Measurements from ENCODE around the gene STARD7. TPM values are rescaled to one million over a fixed set of nuclear protein-coding genes. Genes with fewer than 3 reads are reported as not detected.
"Not testable (repeated sequence)": the region's sequence is repeated elsewhere in the genome, so short reads cannot be mapped to it uniquely, and the experiment has no call there.

Gene STARD7, protein sequence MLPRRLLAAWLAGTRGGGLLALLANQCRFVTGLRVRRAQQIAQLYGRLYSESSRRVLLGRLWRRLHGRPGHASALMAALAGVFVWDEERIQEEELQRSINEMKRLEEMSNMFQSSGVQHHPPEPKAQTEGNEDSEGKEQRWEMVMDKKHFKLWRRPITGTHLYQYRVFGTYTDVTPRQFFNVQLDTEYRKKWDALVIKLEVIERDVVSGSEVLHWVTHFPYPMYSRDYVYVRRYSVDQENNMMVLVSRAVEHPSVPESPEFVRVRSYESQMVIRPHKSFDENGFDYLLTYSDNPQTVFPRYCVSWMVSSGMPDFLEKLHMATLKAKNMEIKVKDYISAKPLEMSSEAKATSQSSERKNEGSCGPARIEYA
- 93.9 TPM for polyA plus RNA-seq (2013, experiment 1 of 2)
- 92.1 TPM for polyA plus RNA-seq (2013, experiment 2 of 2)

DNA sequence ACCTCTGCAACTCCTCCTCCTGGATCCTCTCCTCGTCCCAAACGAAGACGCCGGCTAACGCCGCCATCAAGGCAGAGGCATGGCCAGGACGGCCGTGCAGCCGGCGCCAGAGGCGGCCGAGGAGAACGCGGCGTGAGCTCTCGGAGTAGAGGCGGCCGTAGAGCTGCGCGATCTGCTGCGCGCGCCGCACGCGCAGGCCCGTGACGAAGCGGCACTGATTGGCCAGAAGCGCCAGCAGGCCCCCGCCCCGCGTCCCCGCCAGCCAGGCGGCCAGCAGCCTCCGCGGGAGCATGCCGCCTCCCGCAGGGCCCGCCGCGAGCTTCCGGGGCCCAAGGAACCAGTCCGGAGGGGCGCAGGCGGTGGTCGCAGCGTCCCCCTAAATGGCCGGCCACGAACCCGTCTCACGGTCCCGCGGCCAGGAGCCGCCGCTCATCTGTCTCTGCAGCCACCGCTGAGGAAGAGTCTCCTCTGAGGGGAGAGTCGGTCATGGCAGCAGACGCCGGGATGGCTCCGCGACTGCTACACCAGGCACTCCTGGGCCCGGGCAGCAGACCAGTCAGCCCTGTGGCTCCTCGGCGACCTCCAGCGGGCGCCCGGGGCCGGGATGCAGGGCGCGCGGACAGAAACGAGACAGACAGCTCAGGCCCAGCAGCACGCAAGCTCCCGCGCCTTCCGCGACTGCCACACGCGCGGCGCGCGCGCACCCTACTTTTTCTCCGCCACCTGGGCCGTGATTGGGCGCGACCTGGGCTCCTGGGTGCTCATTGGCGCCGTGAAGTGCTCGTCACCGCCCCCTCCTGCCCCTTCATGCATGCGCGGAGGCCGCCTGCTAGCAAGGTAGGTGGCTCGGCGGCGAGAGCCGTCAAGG is at the start of gene STARD7:
STARD7 (minus strand) TSS at position 685 of the 868 bp plus-strand sequence; CDS start at position 292, 393 bp downstream.
- H3K27ac ChIP-seq (ENCODE audit: low read depth, low read length), result peak within 1 kb of the TSS; percentile 95
- H3K4me1 ChIP-seq (ENCODE audit: control insufficient read depth, low read depth, low read length), result peaks cover 2% of the 10 kb centered on the region
- no peaks in the 10 kb centered on the region for H3K27me3 ChIP-seq (ENCODE audit: insufficient read depth, low read length, poor library complexity)

DNA sequence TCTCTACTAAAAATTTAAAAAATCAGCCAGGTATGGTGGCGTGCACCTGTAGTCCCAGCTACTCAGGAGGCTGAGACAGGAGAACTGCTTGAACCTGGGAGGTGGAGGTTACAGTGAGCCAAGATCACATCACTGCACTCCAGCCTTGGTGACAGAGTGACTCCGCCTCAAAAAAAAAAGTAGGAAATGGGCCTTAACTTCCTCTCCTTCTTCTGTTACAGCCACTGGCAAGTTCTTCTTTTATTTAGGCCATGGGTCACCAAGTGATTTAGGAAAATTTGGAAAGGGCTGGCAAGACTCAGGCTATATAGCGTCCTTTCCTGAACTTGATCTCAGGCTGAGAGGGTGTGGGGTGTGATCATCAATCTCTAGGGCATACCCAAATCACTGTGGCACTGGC is 49.1 kb upstream of the STARD7 start:
- H3K79me2 ChIP-seq (ENCODE audit: control insufficient read depth, insufficient read depth, low read length); H3K36me3 ChIP-seq (ENCODE audit: control insufficient read depth, insufficient read depth, low read length); H2BK15ac ChIP-seq (replicated peaks; ENCODE audit: low read depth); H3K4ac ChIP-seq (ENCODE audit: low read depth, low read length); DNase-seq; H2BK120ac ChIP-seq (ENCODE audit: low read depth, low read length); H2BK5ac ChIP-seq (ENCODE audit: low read length); H3K23ac ChIP-seq (ENCODE audit: low read length); H3K4me2 ChIP-seq (ENCODE audit: low read length); H2AK5ac ChIP-seq (ENCODE audit: low read length); H4K8ac ChIP-seq (ENCODE audit: low read depth, low read length); H3K9ac ChIP-seq (ENCODE audit: low read length); H3K18ac ChIP-seq (ENCODE audit: low read length); H3K56ac ChIP-seq (ENCODE audit: low read length); H3K27ac ChIP-seq (ENCODE audit: low read depth, low read length); H3K4me1 ChIP-seq (ENCODE audit: control insufficient read depth, low read depth, low read length); H4K5ac ChIP-seq (ENCODE audit: low read length); H3K27me3 ChIP-seq (ENCODE audit: insufficient read depth, low read length, poor library complexity); H3K4me3 ChIP-seq (ENCODE audit: low read length): not testable (repeated sequence)
- WGBS (ENCODE audit: extremely low coverage, insufficient coverage, low lambda C conversion rate), result no CpG with 5 or more reads among the region's 3 CpGs
- H3K79me1 ChIP-seq (ENCODE audit: low read length), result peaks cover 10% of the 10 kb centered on the region

More for the DNA sequence above, at the start of gene STARD7:
- no peak within 1 kb of the TSS for H2BK15ac ChIP-seq (replicated peaks; ENCODE audit: low read depth)
- peak within 1 kb of the TSS; percentile 92 for H3K9ac ChIP-seq (ENCODE audit: low read length)
- H3K79me1 ChIP-seq (ENCODE audit: low read length), result peaks cover 5% of the 10 kb centered on the region
- H3K79me2 ChIP-seq (ENCODE audit: control insufficient read depth, insufficient read depth, low read length), result peaks cover 43% of the 10 kb centered on the region
- peak within 1 kb of the TSS; percentile 46 for H2AK5ac ChIP-seq (ENCODE audit: low read length)
- H3K4ac ChIP-seq (ENCODE audit: low read depth, low read length), result peak within 1 kb of the TSS; percentile 27
- H3K4me2 ChIP-seq (ENCODE audit: low read length), result peak within 1 kb of the TSS; percentile 47
- peak within 1 kb of the TSS; percentile 80 for H2BK5ac ChIP-seq (ENCODE audit: low read length)
- peak within 1 kb of the TSS; percentile 84 for H3K18ac ChIP-seq (ENCODE audit: low read length)
- H3K56ac ChIP-seq (ENCODE audit: low read length), result peak within 1 kb of the TSS; percentile 98
- no peak within 1 kb of the TSS for H4K8ac ChIP-seq (ENCODE audit: low read depth, low read length)
- no peak within 1 kb of the TSS for H2BK120ac ChIP-seq (ENCODE audit: low read depth, low read length)
- no peak within 1 kb of the TSS for H3K23ac ChIP-seq (ENCODE audit: low read length)
- no CpG with 5 or more reads among the region's 100 CpGs for WGBS (ENCODE audit: extremely low coverage, insufficient coverage, low lambda C conversion rate)
- H3K36me3 ChIP-seq (ENCODE audit: control insufficient read depth, insufficient read depth, low read length), result no peaks in the 10 kb centered on the region
- DNase-seq, result peak; percentile 99
- H3K4me3 ChIP-seq (ENCODE audit: low read length), result peak within 1 kb of the TSS; percentile 88
- peak within 1 kb of the TSS; percentile 78 for H4K5ac ChIP-seq (ENCODE audit: low read length)

DNA sequence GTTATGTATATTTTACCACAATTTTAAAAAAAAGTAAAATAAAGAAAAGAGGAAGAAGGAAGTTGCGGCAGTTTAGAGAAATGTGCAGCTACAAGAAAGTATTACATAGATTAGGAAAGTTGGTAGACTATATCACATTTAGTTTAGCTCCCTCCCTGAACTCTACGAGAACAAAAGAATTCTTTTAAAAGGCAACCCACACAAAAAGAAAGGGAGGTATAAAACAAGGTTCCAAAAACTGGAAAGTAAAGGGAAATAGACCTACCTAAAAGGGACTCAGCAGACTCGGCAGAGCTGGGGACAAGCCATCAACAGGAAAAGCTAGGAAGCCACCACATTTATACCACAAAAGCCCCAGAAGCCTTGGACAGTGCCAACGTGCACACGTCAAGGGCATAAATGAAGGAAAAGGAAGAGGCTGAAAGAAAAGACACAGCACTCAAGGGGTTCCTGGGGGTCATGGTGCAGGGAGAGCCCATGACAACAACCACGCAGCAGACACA is 48.0 kb upstream of the STARD7 start:
- Histone ChIP-seq H3K79me1 (ENCODE audit: low read length) (peaks cover 10% of the 10 kb centered on the region), H4K8ac (ENCODE audit: low read depth, low read length) (no peak overlapping the region), H3K9ac (ENCODE audit: low read length) (no peak overlapping the region), H2AK5ac (ENCODE audit: low read length) (no peak overlapping the region), H3K4me3 (ENCODE audit: low read length) (no peak overlapping the region), H3K27ac (ENCODE audit: low read depth, low read length) (no peak overlapping the region), H3K36me3 (ENCODE audit: control insufficient read depth, insufficient read depth, low read length) (peaks cover 3% of the 10 kb centered on the region), H3K4me2 (ENCODE audit: low read length) (no peak overlapping the region), H3K79me2 (ENCODE audit: control insufficient read depth, insufficient read depth, low read length) (peaks cover 1% of the 10 kb centered on the region), H3K4me1 (ENCODE audit: control insufficient read depth, low read depth, low read length) (no peaks in the 10 kb centered on the region), H2BK15ac (replicated peaks; ENCODE audit: low read depth) (no peak overlapping the region), H3K4ac (ENCODE audit: low read depth, low read length) (no peak overlapping the region), H3K27me3 (ENCODE audit: insufficient read depth, low read length, poor library complexity) (no peaks in the 10 kb centered on the region), H2BK120ac (ENCODE audit: low read depth, low read length) (no peak overlapping the region), H3K56ac (ENCODE audit: low read length) (no peak overlapping the region), H4K5ac (ENCODE audit: low read length) (no peak overlapping the region), H3K23ac (ENCODE audit: low read length) (no peak overlapping the region), H2BK5ac (ENCODE audit: low read length) (no peak overlapping the region), H3K18ac (ENCODE audit: low read length) (no peak overlapping the region)
- DNase-seq, result no peak
- WGBS (ENCODE audit: extremely low coverage, insufficient coverage, low lambda C conversion rate), result 100% methylated on average over 1 of the region's 6 CpGs

DNA sequence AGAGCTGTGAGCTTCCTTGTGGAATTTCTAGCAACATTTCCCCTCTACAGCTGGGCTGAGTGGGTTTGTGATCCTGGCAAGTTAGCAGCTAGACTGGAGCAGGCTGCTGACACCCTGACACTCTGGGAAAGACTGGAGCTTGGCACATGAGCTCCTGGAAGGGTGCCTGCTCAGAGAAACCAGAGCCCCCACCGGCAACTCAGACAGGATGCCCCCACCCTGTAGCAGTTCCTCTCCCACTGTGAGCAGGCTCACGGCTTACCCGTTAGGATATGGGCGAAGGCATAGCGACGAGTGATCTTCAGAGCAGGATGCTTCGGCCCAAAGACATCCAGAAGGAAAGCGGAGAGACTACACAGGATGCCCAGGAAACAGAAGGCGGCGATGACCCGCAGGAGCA is 45.9 kb upstream of the STARD7 start:
- no peak overlapping the region for H4K8ac ChIP-seq (ENCODE audit: low read depth, low read length)
- H3K4me1 ChIP-seq (ENCODE audit: control insufficient read depth, low read depth, low read length), result no peaks in the 10 kb centered on the region
- no CpG with 5 or more reads among the region's 11 CpGs for WGBS (ENCODE audit: extremely low coverage, insufficient coverage, low lambda C conversion rate)
- DNase-seq, result no peak
- no peak overlapping the region for H3K4me3 ChIP-seq (ENCODE audit: low read length)
- H2BK15ac ChIP-seq (replicated peaks; ENCODE audit: low read depth), result no peak overlapping the region
- H3K36me3 ChIP-seq (ENCODE audit: control insufficient read depth, insufficient read depth, low read length), result peaks cover 3% of the 10 kb centered on the region
- H3K23ac ChIP-seq (ENCODE audit: low read length), result no peak overlapping the region
- no peaks in the 10 kb centered on the region for H3K79me2 ChIP-seq (ENCODE audit: control insufficient read depth, insufficient read depth, low read length)
- H3K79me1 ChIP-seq (ENCODE audit: low read length), result peaks cover 3% of the 10 kb centered on the region
- H3K56ac ChIP-seq (ENCODE audit: low read length), result no peak overlapping the region
- no peak overlapping the region for H2BK5ac ChIP-seq (ENCODE audit: low read length)
- H3K27ac ChIP-seq (ENCODE audit: low read depth, low read length), result no peak overlapping the region
- no peaks in the 10 kb centered on the region for H3K27me3 ChIP-seq (ENCODE audit: insufficient read depth, low read length, poor library complexity)
- no peak overlapping the region for H3K4me2 ChIP-seq (ENCODE audit: low read length)
- no peak overlapping the region for H2AK5ac ChIP-seq (ENCODE audit: low read length)
- no peak overlapping the region for H4K5ac ChIP-seq (ENCODE audit: low read length)
- no peak overlapping the region for H3K18ac ChIP-seq (ENCODE audit: low read length)
- H2BK120ac ChIP-seq (ENCODE audit: low read depth, low read length), result no peak overlapping the region
- no peak overlapping the region for H3K4ac ChIP-seq (ENCODE audit: low read depth, low read length)
- H3K9ac ChIP-seq (ENCODE audit: low read length), result no peak overlapping the region

DNA sequence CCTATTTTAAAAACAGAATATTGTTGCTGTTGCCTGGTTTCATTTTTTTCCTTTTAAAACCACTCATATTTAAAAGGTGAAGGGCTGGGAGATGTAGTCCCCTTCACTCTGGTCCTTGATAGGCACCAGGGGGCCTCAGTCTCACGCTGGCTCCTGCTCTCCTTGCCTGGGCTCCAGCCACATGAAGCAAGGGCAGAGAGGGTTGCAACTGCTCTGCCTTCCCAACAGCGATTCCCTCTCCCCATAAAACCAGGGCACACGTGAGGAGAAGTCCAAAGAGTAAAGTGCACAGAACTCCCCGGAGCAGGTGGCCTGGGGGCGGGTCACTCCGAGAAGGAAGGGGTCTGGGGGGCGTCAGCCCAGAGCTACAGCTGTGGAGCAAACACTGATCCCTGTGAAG is 44.4 kb upstream of the STARD7 start:
- H2AK5ac ChIP-seq (ENCODE audit: low read length), result no peak overlapping the region
- no CpG with 5 or more reads among the region's 7 CpGs for WGBS (ENCODE audit: extremely low coverage, insufficient coverage, low lambda C conversion rate)
- peaks cover 3% of the 10 kb centered on the region for H3K36me3 ChIP-seq (ENCODE audit: control insufficient read depth, insufficient read depth, low read length)
- H3K79me2 ChIP-seq (ENCODE audit: control insufficient read depth, insufficient read depth, low read length), result no peaks in the 10 kb centered on the region
- H2BK15ac ChIP-seq (replicated peaks; ENCODE audit: low read depth), result no peak overlapping the region
- H3K23ac ChIP-seq (ENCODE audit: low read length), result no peak overlapping the region
- H3K79me1 ChIP-seq (ENCODE audit: low read length), result no peaks in the 10 kb centered on the region
- DNase-seq, result no peak
- H3K4me2 ChIP-seq (ENCODE audit: low read length), result no peak overlapping the region
- no peaks in the 10 kb centered on the region for H3K27me3 ChIP-seq (ENCODE audit: insufficient read depth, low read length, poor library complexity)
- no peak overlapping the region for H2BK120ac ChIP-seq (ENCODE audit: low read depth, low read length)
- no peak overlapping the region for H4K5ac ChIP-seq (ENCODE audit: low read length)
- H3K4me3 ChIP-seq (ENCODE audit: low read length), result no peak overlapping the region
- H3K56ac ChIP-seq (ENCODE audit: low read length), result no peak overlapping the region
- H2BK5ac ChIP-seq (ENCODE audit: low read length), result no peak overlapping the region
- no peak overlapping the region for H3K9ac ChIP-seq (ENCODE audit: low read length)
- no peak overlapping the region for H4K8ac ChIP-seq (ENCODE audit: low read depth, low read length)
- no peaks in the 10 kb centered on the region for H3K4me1 ChIP-seq (ENCODE audit: control insufficient read depth, low read depth, low read length)
- H3K18ac ChIP-seq (ENCODE audit: low read length), result no peak overlapping the region
- no peak overlapping the region for H3K4ac ChIP-seq (ENCODE audit: low read depth, low read length)
- no peak overlapping the region for H3K27ac ChIP-seq (ENCODE audit: low read depth, low read length)
